Hepatocyte (in vitro differentiated cells): Measurements from ENCODE around the gene PREX1.

Experiments
- CTCF ChIP-seq: fragments of 200-600 bp; sonication (generic); IDR thresholded peaks from 2 replicates; pipeline ENCODE4 v1.5.1; 2016; ENCODE audit warnings: antibody characterized with exemption, mild to moderate bottlenecking; ENCODE audit not compliant: poor library complexity
- EZH2 ChIP-seq: fragments of 200-600 bp; sonication (generic); IDR thresholded peaks from 2 replicates; pipeline ENCODE4 v1.6.1; 2016; ENCODE audit warnings: antibody characterized with exemption, mild to moderate bottlenecking, borderline replicate concordance
- EZH2phosphoT487 ChIP-seq: fragments of 200-600 bp; sonication (generic); IDR thresholded peaks from one replicate; pipeline ENCODE4 v1.6.1; 2018; ENCODE audit warnings: antibody characterized with exemption, mild to moderate bottlenecking, low read depth, moderate library complexity; ENCODE audit not compliant: unreplicated experiment, severe bottlenecking

GRCh38 chr20:48791014-48791413, 36.8 kb downstream of the PREX1 start:
- no peak for TF ChIP-seq EZH2phosphoT487
- TF ChIP-seq CTCF = peak; percentile 7
- TF ChIP-seq EZH2 = no peak
